Mesothelial cell of epicardium (in vitro differentiated cells): Measurements from ENCODE around the gene PBOV1. TPM values are rescaled to one million over a fixed set of nuclear protein-coding genes. Genes with fewer than 3 reads are reported as not detected.

ENCODE experiments used
- DNase-seq, 2 experiments: peaks; one replicate each; pipeline ENCODE4 v3.0.0; 2021; ENCODE audit warnings: low spot score in 2 of 2; ENCODE audit not compliant: unreplicated experiment in 2 of 2
- H3K27ac Mint-ChIP-seq: 2 replicates; pipeline ENCODE4 v1.8.0; 2021; ENCODE audit warnings: mixed read lengths
- H3K27me3 Mint-ChIP-seq: 2 replicates; pipeline ENCODE4 v1.8.0; 2021; ENCODE audit warnings: low read depth, mixed read lengths
- H3K36me3 Mint-ChIP-seq: 2 replicates; pipeline ENCODE4 v1.8.0; 2021; ENCODE audit warnings: mixed read lengths
- H3K4me1 Mint-ChIP-seq: 2 replicates; pipeline ENCODE4 v1.8.0; 2021; ENCODE audit warnings: mixed read lengths
- H3K4me3 Mint-ChIP-seq: 2 replicates; pipeline ENCODE4 v1.8.0; 2021; ENCODE audit warnings: mild to moderate bottlenecking, moderate library complexity, mixed read lengths
- H3K9me3 Mint-ChIP-seq: 2 replicates; pipeline ENCODE4 v1.8.0; 2021; ENCODE audit warnings: mixed read lengths
- CTCF ChIP-seq: fragments of 200-600 bp; sonication (generic); IDR thresholded peaks from one replicate; pipeline ENCODE4 v1.5.0; 2021; ENCODE audit warnings: antibody characterized with exemption; ENCODE audit not compliant: unreplicated experiment
- total RNA-seq: library from RNA; stranded (reverse); gene quantifications from 3 replicates; pipeline ENCODE4 v1.2.1, GENCODE V29; 2021

PBOV1 gene
- total RNA-seq, 1 donor from 2014 or later: not detected

DNA sequence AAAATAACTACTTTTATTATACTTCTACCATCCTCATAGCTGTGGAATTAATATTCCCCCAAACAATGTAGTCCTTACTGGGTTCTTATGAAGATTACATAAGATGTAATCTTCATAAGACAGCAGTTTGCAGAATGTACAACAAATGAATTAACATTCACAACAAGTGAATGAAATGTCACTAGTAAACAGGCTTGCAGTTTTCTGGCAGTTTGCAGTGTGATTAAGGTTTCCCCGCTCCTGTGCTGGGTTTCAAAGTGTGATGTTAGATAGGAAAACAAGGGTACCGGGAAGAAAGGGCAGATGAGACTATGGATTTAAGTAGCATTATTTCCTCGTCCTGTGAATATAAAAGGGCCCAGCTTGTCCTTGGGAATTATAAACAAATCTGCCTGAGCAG lies 34.1 kb downstream of the PBOV1 start:
- no peak for TF ChIP-seq CTCF
- no peak for DNase-seq
- H3K27ac Mint-ChIP-seq: no peak overlapping the region
- H3K36me3 Mint-ChIP-seq: no peaks in the 10 kb centered on the region
- no peaks in the 10 kb centered on the region for H3K9me3 Mint-ChIP-seq
- no peak overlapping the region for H3K4me3 Mint-ChIP-seq
- peaks cover 31% of the 10 kb centered on the region for H3K4me1 Mint-ChIP-seq
- peaks cover 6% of the 10 kb centered on the region for H3K27me3 Mint-ChIP-seq

DNA sequence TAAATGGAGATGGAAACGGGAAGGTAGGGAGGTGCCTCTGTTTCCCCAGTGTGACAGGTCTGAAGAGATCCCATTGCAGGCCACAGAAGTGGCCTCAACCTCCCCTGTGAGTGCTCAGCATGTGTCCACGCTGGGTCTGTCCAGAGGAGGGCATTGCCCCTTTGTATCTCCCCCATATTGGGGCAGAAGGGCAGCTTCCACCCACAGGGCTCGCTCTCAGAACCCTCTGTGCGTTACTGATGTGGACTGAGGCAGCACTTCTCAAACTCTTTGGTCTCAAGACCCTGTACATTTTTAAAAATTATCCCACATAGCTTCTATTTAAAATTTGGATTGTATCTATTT lies 34.5 kb downstream of the PBOV1 start:
- no peaks in the 10 kb centered on the region for H3K36me3 Mint-ChIP-seq
- H3K27me3 Mint-ChIP-seq: peaks cover 6% of the 10 kb centered on the region
- peaks cover 26% of the 10 kb centered on the region for H3K4me1 Mint-ChIP-seq
- H3K9me3 Mint-ChIP-seq: no peaks in the 10 kb centered on the region
- H3K4me3 Mint-ChIP-seq: no peak overlapping the region
- no peak for DNase-seq
- no peak for TF ChIP-seq CTCF
- H3K27ac Mint-ChIP-seq: no peak overlapping the region

DNA sequence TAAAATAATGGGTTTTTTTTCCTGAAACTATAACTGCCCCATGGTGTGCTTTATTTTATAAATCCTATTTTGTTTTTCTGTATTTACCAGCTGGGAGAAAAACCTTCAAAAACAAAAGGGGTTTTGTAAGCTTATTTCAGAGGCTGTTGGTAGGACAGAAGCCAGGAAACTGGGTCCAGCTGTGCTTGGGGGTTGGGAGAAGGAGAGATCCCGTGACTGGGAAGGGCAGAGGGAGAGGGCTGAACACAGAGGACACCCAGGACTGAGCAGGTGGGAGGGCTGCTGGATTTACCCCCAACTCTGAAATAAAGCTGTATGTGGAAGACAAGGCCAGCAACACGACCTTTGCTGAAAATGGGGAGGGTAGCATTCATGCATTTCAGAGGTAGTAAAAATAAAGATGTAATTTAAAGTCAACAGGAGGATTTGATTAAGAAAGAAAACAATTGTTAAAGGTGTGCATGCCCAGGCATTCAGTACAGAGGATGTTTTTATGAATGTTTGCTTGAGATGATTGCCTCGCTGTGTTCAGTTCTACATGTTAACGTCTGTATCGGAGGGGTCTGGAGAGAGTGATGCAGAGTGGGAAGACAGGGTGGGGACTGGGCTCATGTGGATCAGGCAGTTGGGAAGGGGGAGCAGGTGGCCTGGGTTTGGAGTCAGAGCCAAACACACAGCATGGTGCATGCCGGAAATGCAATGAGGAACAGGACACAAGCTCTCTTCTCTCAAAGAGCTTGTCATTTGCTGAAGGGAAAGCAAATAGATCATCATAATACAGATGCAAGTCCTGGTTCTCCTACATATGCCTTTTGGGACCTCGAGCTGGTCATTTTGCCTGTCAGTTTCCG lies 35.1 kb downstream of the PBOV1 start:
- TF ChIP-seq CTCF: no peak
- H3K27ac Mint-ChIP-seq: peak overlapping the region; percentile 13
- H3K4me1 Mint-ChIP-seq: peaks cover 20% of the 10 kb centered on the region
- H3K36me3 Mint-ChIP-seq: peaks cover 5% of the 10 kb centered on the region
- H3K27me3 Mint-ChIP-seq: peaks cover 6% of the 10 kb centered on the region
- no peak for DNase-seq
- peaks cover 5% of the 10 kb centered on the region for H3K9me3 Mint-ChIP-seq
- no peak overlapping the region for H3K4me3 Mint-ChIP-seq

- Mint-ChIP-seq H3K9me3 (peaks cover 34% of the 10 kb centered on the region), H3K4me3 (no peak overlapping the region), H3K4me1 (peaks cover under 1% of the 10 kb centered on the region), H3K27me3 (peaks cover 7% of the 10 kb centered on the region), H3K36me3 (peaks cover 26% of the 10 kb centered on the region), H3K27ac (no peak overlapping the region)
- no peak for TF ChIP-seq CTCF
- DNase-seq: no peak
Measured at GRCh38 chr6:138176652-138177232, 41.5 kb downstream of the PBOV1 start.

- DNase-seq: no peak
- peaks cover 7% of the 10 kb centered on the region for H3K27me3 Mint-ChIP-seq
- no peak for TF ChIP-seq CTCF
- peaks cover 26% of the 10 kb centered on the region for H3K36me3 Mint-ChIP-seq
- H3K27ac Mint-ChIP-seq: no peak overlapping the region
- no peaks in the 10 kb centered on the region for H3K4me1 Mint-ChIP-seq
- no peak overlapping the region for H3K4me3 Mint-ChIP-seq
- peaks cover 34% of the 10 kb centered on the region for H3K9me3 Mint-ChIP-seq
Measured at GRCh38 chr6:138175596-138175995, 42.7 kb downstream of the PBOV1 start.

Other genes starting within 250 kb of the PBOV1 start
- 54.4 to 57.6 TPM (median 55.6 TPM) in 3 replicates for gene PERP, start 111.1 kb downstream of the PBOV1 start, total RNA-seq
- gene ARFGEF3, start 56.6 kb downstream of the PBOV1 start, total RNA-seq: 6.1 to 6.3 TPM (median 6.1 TPM) in 3 replicates
- gene SMIM28, start 159.4 kb upstream of the PBOV1 start, total RNA-seq: not detected in 3 replicates
- gene HEBP2, start 185.7 kb upstream of the PBOV1 start, total RNA-seq: 53.4 to 61.5 TPM (median 53.7 TPM) in 3 replicates